Sigmoid colon (tissue), 7 donors: ENCODE results near the gene MDFI. TPM values are rescaled to one million over a fixed set of nuclear protein-coding genes. Genes with fewer than 3 reads are reported as not detected.

Experiments used
- DNase-seq: peaks from one replicate; pipeline ENCODE4 v3.0.0-alpha.2; 2019
- H3K27ac ChIP-seq, 4 donors: fragments of 200-600 bp; sonication (generic); one replicate each; pipeline ENCODE4 v1.5.1; 2016 to 2019; ENCODE audit warnings: mild to moderate bottlenecking in 1 of 4
- H3K27me3 ChIP-seq, 3 donors: fragments of 200-600 bp; sonication (generic); one replicate each; pipeline ENCODE4 v1.5.1; 2019; ENCODE audit warnings: mild to moderate bottlenecking in 1 of 3
- H3K36me3 ChIP-seq, 4 donors: fragments of 200-600 bp; sonication (generic); one replicate each; pipeline ENCODE4 v1.5.1; 2016 to 2019
- H3K4me1 ChIP-seq, 4 donors: fragments of 200-600 bp; sonication (generic); one replicate each; pipeline ENCODE4 v1.5.1; 2017 to 2019
- H3K4me3 ChIP-seq, 4 donors: fragments of 200-600 bp; sonication (generic); one replicate each; pipeline ENCODE4 v1.5.1; 2017 to 2019; ENCODE audit warnings: mild to moderate bottlenecking in 2 of 4, moderate library complexity in 1 of 4
- H3K9me3 ChIP-seq, 4 donors: fragments of 200-600 bp in 3 of 4; sonication (generic) in 3 of 4; one replicate each; pipeline versions ENCODE4 v1.5.1 to v1.6.1; 2013 to 2019
- CTCF ChIP-seq, 4 experiments: fragments of 450-650 bp in 3 of 4; fragments of 200-600 bp in 1 of 4; IDR thresholded peaks; one replicate each; pipeline ENCODE4 v1.5.1; 2016 to 2019; ENCODE audit warnings: antibody characterized with exemption in 4 of 4, mild to moderate bottlenecking in 3 of 4, moderate library complexity in 2 of 4
- EP300 ChIP-seq, 4 donors: sonication (generic); formaldehyde crosslinking; IDR thresholded peaks; one replicate each; pipeline ENCODE4 v1.6.1; 2017; ENCODE audit warnings: antibody characterized with exemption in 4 of 4
- POLR2A ChIP-seq, 2 donors: fragments of 450-650 bp; IDR thresholded peaks; one replicate each; pipeline ENCODE4 v1.6.1; 2016; ENCODE audit warnings: antibody characterized with exemption in 2 of 2, mild to moderate bottlenecking in 2 of 2, moderate library complexity in 2 of 2
- POLR2AphosphoS5 ChIP-seq, 4 donors: sonication (generic); formaldehyde crosslinking; IDR thresholded peaks; one replicate each; pipeline ENCODE4 v1.6.1; 2017; ENCODE audit warnings: antibody characterized with exemption in 4 of 4
- WGBS, 2 donors: extraction: QIAGEN DNeasy Blood & Tissue Kit; methylation state at CpG; one replicate each; pipeline ENCODE4 v1.1.7; 2013; 5-methylcytosine and 5-hydroxymethylcytosine counted together
- intact Hi-C: fragments of 100-400 bp; cut with DNase I; formaldehyde crosslinking; loops from one replicate; pipeline ENCODE4 v1.15.1; 2023
- polyA plus RNA-seq, 3 donors: library from polyadenylated mRNA; stranded (reverse); fragments of 200-250 nt; gene quantifications; one replicate each; pipeline ENCODE4 v1.2.3, GENCODE V29; 2013
- total RNA-seq, 4 donors: library from RNA; depleted of rRNA; stranded (reverse); fragments of >200 nt; gene quantifications; one replicate each; pipeline ENCODE4 v1.1.0, GENCODE V29; 2016
- donor health status: healthy with polysubstance abuse.
- donor health status: Bipolar disorder and iron deficiency.
- donor health status: healthy.

Gene MDFI
- total and polyA plus RNA-seq, 7 donors = 0.69 to 8.6 (median 4.6) TPM

DNA sequence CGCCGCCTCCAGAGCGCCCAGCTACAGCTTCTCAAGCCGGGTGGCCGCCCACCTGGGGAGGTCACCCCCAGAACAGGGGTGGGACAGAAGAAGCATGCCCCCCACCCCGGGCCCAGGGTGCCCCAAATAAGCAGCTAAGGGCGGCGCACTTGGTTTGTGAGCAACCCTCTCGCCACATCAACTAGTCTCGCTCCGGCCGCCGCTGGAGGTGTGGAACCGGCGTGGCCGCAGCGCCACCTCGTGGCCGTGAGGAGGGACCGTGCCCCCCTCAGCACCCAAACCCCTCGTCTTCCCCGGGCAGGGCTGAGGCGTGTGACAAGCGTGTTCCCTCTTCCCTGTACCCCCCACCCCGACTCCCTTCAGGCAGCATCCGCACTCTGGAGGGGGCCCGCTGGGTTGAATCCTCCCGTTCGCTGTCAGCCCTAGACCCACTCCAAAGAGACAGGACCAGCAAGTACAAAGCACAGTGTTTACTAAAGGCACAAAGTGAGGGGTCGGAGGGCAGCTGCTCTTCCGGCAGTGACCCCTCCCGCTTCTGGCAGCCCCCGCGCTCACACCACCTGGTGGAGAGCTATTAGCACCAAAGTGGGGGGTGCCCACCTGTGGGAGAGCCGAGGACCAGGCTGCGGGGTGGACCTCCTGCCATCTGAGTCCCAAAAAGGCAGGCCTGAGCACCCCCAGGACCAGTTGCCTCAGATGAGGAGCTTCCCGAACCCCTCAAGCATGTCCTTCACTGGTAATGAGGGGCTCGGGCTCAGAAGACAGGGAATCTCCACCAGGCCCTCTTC lies 45.4 kb downstream of the MDFI start:
- no peaks in the 10 kb centered on the region for H3K9me3 ChIP-seq
- DNase-seq = peak; percentile 90
- H3K36me3 ChIP-seq = peaks cover 0 to 43% (median 27%) of the 10 kb centered on the region in 4 donors
- no peak for TF ChIP-seq POLR2A (IDR thresholded peaks at IDR 0.05)
- peak in 2 of 4 donors; percentile 44 to 50 for TF ChIP-seq POLR2AphosphoS5 (IDR thresholded peaks at IDR 0.05)
- peak; percentile 83 to 90 (median 89) for TF ChIP-seq CTCF (IDR thresholded peaks at IDR 0.05)
- WGBS, 2 donors = 14% methylated on average over 38 of the region's 38 CpGs
- intact Hi-C loops = loop anchor here (1.0 to 5.0 kb wide), 3 partner anchors 80 to 257 kb away; no protein-coding TSS in a partner anchor
- H3K4me3 ChIP-seq = peak overlapping the region; percentile 30 to 50 (median 46)
- peaks cover 0 to 27% (median 22%) of the 10 kb centered on the region in 4 donors for H3K4me1 ChIP-seq
- peak overlapping the region; percentile 57 to 70 (median 62) for H3K27ac ChIP-seq
- H3K27me3 ChIP-seq = no peaks in the 10 kb centered on the region

GRCh38 chr6:41684311-41685180 lies 46.3 kb downstream of the MDFI start:
- WGBS, 2 donors = 92 to 94% methylated on average over 25 of the region's 25 CpGs
- Histone ChIP-seq H3K9me3 (no peaks in the 10 kb centered on the region), H3K4me1 (peaks cover 0 to 30% (median 26%) of the 10 kb centered on the region in 4 donors), H3K27ac (no peak overlapping the region), H3K27me3 (no peaks in the 10 kb centered on the region), H3K4me3 (no peak overlapping the region), H3K36me3 (peaks cover 0 to 49% (median 27%) of the 10 kb centered on the region in 4 donors)
- TF ChIP-seq EP300 (IDR thresholded peaks at IDR 0.05) (no peak), POLR2AphosphoS5 (IDR thresholded peaks at IDR 0.05) (no peak), POLR2A (IDR thresholded peaks at IDR 0.05) (no peak), CTCF (IDR thresholded peaks at IDR 0.05) (no peak)
- intact Hi-C loops = loop anchor here (5.0 kb wide), 1 partner anchor 222 kb away; no protein-coding TSS in a partner anchor
- no peak for DNase-seq

DNA sequence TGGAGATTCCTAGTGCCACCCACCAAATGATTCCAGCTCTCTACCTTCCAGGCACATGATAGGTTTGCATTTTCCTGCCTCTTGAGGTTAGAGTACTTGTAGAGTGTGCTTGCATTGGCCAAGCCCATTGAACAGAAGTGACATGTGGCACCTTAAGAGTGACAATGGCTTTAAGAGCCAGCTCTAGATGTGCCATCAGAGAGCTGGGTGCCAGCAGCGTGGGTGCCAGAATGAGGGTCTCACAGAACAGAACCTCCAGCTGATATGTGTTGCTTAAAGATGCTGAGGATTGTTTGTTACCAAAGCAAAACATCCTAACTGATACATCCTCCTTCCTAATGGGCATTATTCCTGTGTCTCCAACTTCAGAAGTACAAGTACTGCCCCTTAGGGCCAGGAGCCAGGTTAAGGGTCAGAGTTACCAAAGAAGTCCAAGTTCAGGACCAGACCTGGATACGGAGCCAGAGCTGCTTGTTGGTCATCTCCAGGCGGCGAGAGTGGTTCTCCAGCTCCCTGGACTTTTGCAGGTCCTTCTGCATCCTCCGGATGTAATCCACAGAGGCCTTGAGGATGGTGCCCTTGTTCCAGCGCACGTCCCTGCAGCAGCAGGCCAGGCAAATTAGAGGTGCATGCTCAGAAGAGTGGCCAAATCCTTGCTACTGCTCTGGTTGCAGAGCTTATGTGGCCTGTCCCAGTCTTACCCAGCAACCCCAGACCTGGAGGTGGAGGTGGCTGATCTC lies 47.5 kb downstream of the MDFI start:
- H3K27me3 ChIP-seq = no peaks in the 10 kb centered on the region
- DNase-seq = no peak
- H3K9me3 ChIP-seq = no peaks in the 10 kb centered on the region
- TF ChIP-seq CTCF (IDR thresholded peaks at IDR 0.05) = no peak
- TF ChIP-seq POLR2AphosphoS5 (IDR thresholded peaks at IDR 0.05) = no peak
- no peak for TF ChIP-seq POLR2A (IDR thresholded peaks at IDR 0.05)
- TF ChIP-seq EP300 (IDR thresholded peaks at IDR 0.05) = no peak
- H3K27ac ChIP-seq = no peak overlapping the region
- H3K36me3 ChIP-seq = peaks cover 7 to 61% (median 33%) of the 10 kb centered on the region in 4 donors
- intact Hi-C loops = no loop called here
- 94 to 97% methylated on average over 7 of the region's 7 CpGs for WGBS, 2 donors
- peaks cover 0 to 32% (median 26%) of the 10 kb centered on the region in 4 donors for H3K4me1 ChIP-seq
- H3K4me3 ChIP-seq = no peak overlapping the region

- Histone ChIP-seq H3K4me1 (peaks cover 0 to 24% (median 18%) of the 10 kb centered on the region in 4 donors), H3K27me3 (no peaks in the 10 kb centered on the region), H3K4me3 (no peak overlapping the region), H3K9me3 (no peaks in the 10 kb centered on the region), H3K36me3 (peaks cover 11 to 65% (median 36%) of the 10 kb centered on the region in 4 donors), H3K27ac (peak overlapping the region in 1 of 4 donors; percentile 5)
- TF ChIP-seq EP300 (IDR thresholded peaks at IDR 0.05) (no peak), CTCF (IDR thresholded peaks at IDR 0.05) (no peak), POLR2AphosphoS5 (IDR thresholded peaks at IDR 0.05) (no peak), POLR2A (IDR thresholded peaks at IDR 0.05) (no peak)
- intact Hi-C loops = no loop called here
- DNase-seq = no peak
- 33 to 63% methylated on average over 9 of the region's 9 CpGs for WGBS, 2 donors
Observed at GRCh38 chr6:41687501-41688175, 49.4 kb downstream of the MDFI start.
